ENCODE results near the gene NTN5. TPM values are rescaled to one million over a fixed set of nuclear protein-coding genes. Genes with fewer than 3 reads are reported as not detected.

Gene NTN5
- polyA plus RNA-seq, 1 experiment = 0.10 TPM

GRCh38 chr19:48619692-48620585 is 52.9 kb downstream of the NTN5 start:
- no peak for DNase-seq (ENCODE audit: low read depth, low spot score)
- CTCF ChIA-PET = interaction anchor here (1.2 kb wide), 1 partner anchor 11 kb away, joined by 4 read pairs; no protein-coding TSS in a partner anchor
- POLR2A ChIA-PET = interaction anchor here (0.6 to 1.6 kb wide), 17 partner anchors 8 to 373 kb away, joined by 3 to 25 read pairs (median 5); partner anchors contain the start of genes CA11, DBP, GYS1 and RUVBL2
- Histone ChIP-seq H3K27ac (ENCODE audit: low read depth, low read length) (peak overlapping the region; percentile 82), H3K9me3 (ENCODE audit: control insufficient read depth, insufficient read depth, low read length) (no peaks in the 10 kb centered on the region; the same call in 1 of the 2 replicates), H3K4me3 (ENCODE audit: low read depth, low read length) (peak overlapping the region; percentile 75), H3K27me3 (ENCODE audit: control insufficient read depth, insufficient read depth, low read length) (no peaks in the 10 kb centered on the region)
- TF ChIP-seq, protein P1, sequence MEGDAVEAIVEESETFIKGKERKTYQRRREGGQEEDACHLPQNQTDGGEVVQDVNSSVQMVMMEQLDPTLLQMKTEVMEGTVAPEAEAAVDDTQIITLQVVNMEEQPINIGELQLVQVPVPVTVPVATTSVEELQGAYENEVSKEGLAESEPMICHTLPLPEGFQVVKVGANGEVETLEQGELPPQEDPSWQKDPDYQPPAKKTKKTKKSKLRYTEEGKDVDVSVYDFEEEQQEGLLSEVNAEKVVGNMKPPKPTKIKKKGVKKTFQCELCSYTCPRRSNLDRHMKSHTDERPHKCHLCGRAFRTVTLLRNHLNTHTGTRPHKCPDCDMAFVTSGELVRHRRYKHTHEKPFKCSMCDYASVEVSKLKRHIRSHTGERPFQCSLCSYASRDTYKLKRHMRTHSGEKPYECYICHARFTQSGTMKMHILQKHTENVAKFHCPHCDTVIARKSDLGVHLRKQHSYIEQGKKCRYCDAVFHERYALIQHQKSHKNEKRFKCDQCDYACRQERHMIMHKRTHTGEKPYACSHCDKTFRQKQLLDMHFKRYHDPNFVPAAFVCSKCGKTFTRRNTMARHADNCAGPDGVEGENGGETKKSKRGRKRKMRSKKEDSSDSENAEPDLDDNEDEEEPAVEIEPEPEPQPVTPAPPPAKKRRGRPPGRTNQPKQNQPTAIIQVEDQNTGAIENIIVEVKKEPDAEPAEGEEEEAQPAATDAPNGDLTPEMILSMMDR (IDR thresholded peaks at IDR 0.05; ENCODE audit: low read depth, low read length) = peak; percentile 4; the same call in 1 of the 2 replicates

DNA sequence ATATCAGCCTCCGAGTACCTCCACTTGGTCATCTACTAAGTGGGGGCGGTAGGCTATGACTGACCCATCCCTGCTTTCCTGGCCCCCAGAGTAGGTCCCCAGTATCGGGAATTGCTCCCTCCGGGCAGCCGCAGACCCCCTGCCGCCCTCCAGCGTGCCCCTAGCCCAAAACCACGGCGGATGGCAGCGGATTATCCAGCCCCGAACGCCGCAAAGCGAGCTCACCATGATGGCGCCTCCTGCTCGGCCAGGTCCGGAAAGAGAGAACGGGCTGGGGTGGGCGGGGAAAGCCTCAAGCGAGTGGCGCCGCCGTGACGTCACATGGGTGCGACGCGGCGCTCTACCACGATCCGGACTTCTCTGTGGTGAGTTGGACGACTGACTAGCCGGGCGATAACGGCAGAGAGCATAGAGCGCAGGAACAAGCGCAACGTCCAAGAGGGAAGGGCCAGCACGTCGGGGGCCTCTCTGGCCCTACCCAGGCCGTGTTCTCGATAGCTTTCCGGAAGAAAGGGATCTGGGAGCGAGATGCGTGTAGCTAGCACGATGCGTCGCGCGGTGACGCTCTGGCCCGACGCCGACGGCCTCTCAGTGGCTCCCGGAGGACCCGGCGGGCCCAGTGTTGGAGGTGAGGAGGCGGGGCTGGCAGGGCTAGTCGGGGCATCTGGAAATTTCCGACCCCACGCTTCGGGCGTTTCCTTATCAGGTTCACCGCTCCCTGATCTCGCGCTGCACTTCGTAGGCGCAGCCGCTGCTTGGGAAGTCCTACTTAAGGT is 53.7 kb downstream of the NTN5 start, which contains the start of the genes RPL18 and SPHK2:
RPL18 (minus strand) TSS at position 263 of the 776 bp plus-strand sequence; CDS start at position 228, 35 bp downstream.
SPHK2 (plus strand) TSS at position 591 of the 776 bp plus-strand sequence. CDS start 1,009 bp downstream, outside the sequence.
- Histone ChIP-seq H3K4me3 (ENCODE audit: low read depth, low read length) (peak within 1 kb of the TSS; percentile 97), H3K27me3 (ENCODE audit: control insufficient read depth, insufficient read depth, low read length) (no peaks in the 10 kb centered on the region), H3K9me3 (ENCODE audit: control insufficient read depth, insufficient read depth, low read length) (no peaks in the 10 kb centered on the region; the same call in 1 of the 2 replicates), H3K27ac (ENCODE audit: low read depth, low read length) (peak within 1 kb of the TSS; percentile 86)
- TF ChIP-seq, protein P1 (IDR thresholded peaks at IDR 0.05; ENCODE audit: low read depth, low read length) = no peak
- peak; percentile 100 for DNase-seq (ENCODE audit: low read depth, low spot score)
- ChIA-PET CTCF (interaction anchor here (0.7 to 1.2 kb wide), 3 partner anchors 10 to 31 kb away, joined by 3 to 5 read pairs (median 4); no protein-coding TSS in a partner anchor), POLR2A (interaction anchor here (0.5 to 1.6 kb wide), 25 partner anchors 9 to 598 kb away, joined by 3 to 25 read pairs (median 5); partner anchors contain the start of genes CA11, DBP, GYS1 and RUVBL2)

GRCh38 chr19:48618278-48618915 is 54.4 kb downstream of the NTN5 start:
- no peaks in the 10 kb centered on the region; the same call in 1 of the 2 replicates for H3K9me3 ChIP-seq (ENCODE audit: control insufficient read depth, insufficient read depth, low read length)
- ChIA-PET POLR2A (interaction anchor here (0.6 to 1.6 kb wide), 15 partner anchors 9 to 375 kb away, joined by 3 to 25 read pairs (median 5); partner anchors contain the start of genes CA11 and RUVBL2), CTCF (interaction anchor here (0.7 to 1.2 kb wide), 4 partner anchors 9 to 30 kb away, joined by 3 to 5 read pairs (median 4); no protein-coding TSS in a partner anchor)
- peak overlapping the region; percentile 97 for H3K4me3 ChIP-seq (ENCODE audit: low read depth, low read length)
- TF ChIP-seq, protein P1 (IDR thresholded peaks at IDR 0.05; ENCODE audit: low read depth, low read length) = no peak
- DNase-seq (ENCODE audit: low read depth, low spot score) = no peak
- peak overlapping the region; percentile 86 for H3K27ac ChIP-seq (ENCODE audit: low read depth, low read length)
- H3K27me3 ChIP-seq (ENCODE audit: control insufficient read depth, insufficient read depth, low read length) = no peaks in the 10 kb centered on the region

GRCh38 chr19:48617146-48617937 is 55.5 kb downstream of the NTN5 start:
- H3K4me3 ChIP-seq (ENCODE audit: low read depth, low read length) = peak overlapping the region; percentile 97
- POLR2A ChIA-PET = interaction anchor here (0.8 kb wide), 2 partner anchors 9 to 12 kb away, joined by 3 read pairs; no protein-coding TSS in a partner anchor
- no peaks in the 10 kb centered on the region; the same call in 1 of the 2 replicates for H3K9me3 ChIP-seq (ENCODE audit: control insufficient read depth, insufficient read depth, low read length)
- no peak for DNase-seq (ENCODE audit: low read depth, low spot score)
- CTCF ChIA-PET = interaction anchor here (0.6 to 0.8 kb wide), 3 partner anchors 8 to 112 kb away, joined by 3 to 7 read pairs (median 3); no protein-coding TSS in a partner anchor
- no peaks in the 10 kb centered on the region for H3K27me3 ChIP-seq (ENCODE audit: control insufficient read depth, insufficient read depth, low read length)
- TF ChIP-seq, protein P1 (IDR thresholded peaks at IDR 0.05; ENCODE audit: low read depth, low read length) = no peak
- H3K27ac ChIP-seq (ENCODE audit: low read depth, low read length) = peak overlapping the region; percentile 21

All from AG04450 (cell line).